Pancreas (tissue), 10 donors: ENCODE results near the gene PCSK7. TPM values are rescaled to one million over a fixed set of nuclear protein-coding genes. Genes with fewer than 3 reads are reported as not detected.
A peak's percentile ranks its signal among the peaks of the same experiment; 100 is the strongest.

ENCODE experiments used
- ATAC-seq, 4 donors: fragments of 200-7000 bp; cut with Tn5 transposase; one replicate each; pipeline versions ENCODE4 v1.8.0 to v1.9.1; 2020; ENCODE audit warnings: mild to moderate bottlenecking in 4 of 4, moderate library complexity in 4 of 4
- DNase-seq, 6 donors: peaks; one replicate each; pipeline ENCODE4 v3.0.0-alpha.2; 2020
- FAIRE-seq: peaks from 2 replicates; lab custom pipeline; 2012; peaks lifted over from hg19 to GRCh38; lab: Jason Lieb, UNC
- H3K27ac ChIP-seq, 4 donors: fragments of 200-600 bp; sonication (generic); 1 replicate in 3 of 4; 2 replicates in 1 of 4; pipeline versions ENCODE4 v1.5.0 to v1.8.0; 2020
- H3K27me3 ChIP-seq, 4 donors: fragments of 200-600 bp; one replicate each; pipeline ENCODE4 v1.8.0; 2021
- H3K36me3 ChIP-seq, 3 donors: fragments of 200-600 bp; sonication (generic) in 1 of 3; one replicate each; pipeline versions ENCODE4 v1.5.0 to v1.8.0; 2020 to 2021
- H3K4me1 ChIP-seq, 3 donors: fragments of 200-600 bp; one replicate each; pipeline ENCODE4 v1.8.0; 2021
- H3K4me3 ChIP-seq, 4 donors: fragments of 200-600 bp; sonication (generic) in 2 of 4; one replicate each; pipeline versions ENCODE4 v1.5.0 to v1.8.0; 2020 to 2021
- H3K9me3 ChIP-seq, 4 donors: fragments of 200-600 bp; one replicate each; pipeline ENCODE4 v1.8.0; 2021
- WGBS, 2 donors: extraction: QIAGEN DNeasy Blood & Tissue Kit; methylation state at CpG; one replicate each; pipeline ENCODE4 v1.1.7; 2013; 5-methylcytosine and 5-hydroxymethylcytosine counted together
- intact Hi-C, 3 donors: fragments of 100-400 bp; cut with DNase I; formaldehyde crosslinking; loops; one replicate each; pipeline versions ENCODE4 v1.11.1 to v1.14.2; 2022
- polyA plus RNA-seq, 2 donors: library from polyadenylated mRNA; stranded (reverse); fragments of 200-250 nt; gene quantifications; one replicate each; pipeline ENCODE4 v1.2.3, GENCODE V29; 2013
- total RNA-seq, 6 donors: library from RNA; stranded (reverse); fragmentation: NEBNext Ultra II Directional in 4 of 6; extraction: Animal tissue kit (Norgen Biotek cat#: 25700) in 4 of 6; gene quantifications; one replicate each; pipeline versions ENCODE4 v1.2.1 to v1.2.4, GENCODE V29; 2021 to 2023
- TF ChIP-seq, protein P1 (sequence below), 4 donors: fragments of 200-600 bp; sonication (generic) in 3 of 4; IDR thresholded peaks; one replicate each; pipeline versions ENCODE4 v1.5.0 to v1.8.0; 2021; ENCODE audit warnings: antibody characterized with exemption in 4 of 4
- donor health status: healthy with polysubstance abuse.
- donor health status: DM: no; HTN: no; CAD: no; lungs with moderate emphysema.
- donor health status: DM: no; HTN: no; CAD: no.
- donor health status: control.
- donor health status: control.
- donor health status: Bipolar disorder and iron deficiency.
- donor health status: DM: yes; HTN: yes; CAD: no.
- donor health status: DM: no; HTN: no; CAD: no.
- donor health status: DM: no; HTN: no; CAD: no.
- donor health status: DM: yes; HTN: yes; CAD: no.

The PCSK7 gene
- total and polyA plus RNA-seq, 8 donors = 20.3 to 44.2 (median 28.6) TPM

DNA sequence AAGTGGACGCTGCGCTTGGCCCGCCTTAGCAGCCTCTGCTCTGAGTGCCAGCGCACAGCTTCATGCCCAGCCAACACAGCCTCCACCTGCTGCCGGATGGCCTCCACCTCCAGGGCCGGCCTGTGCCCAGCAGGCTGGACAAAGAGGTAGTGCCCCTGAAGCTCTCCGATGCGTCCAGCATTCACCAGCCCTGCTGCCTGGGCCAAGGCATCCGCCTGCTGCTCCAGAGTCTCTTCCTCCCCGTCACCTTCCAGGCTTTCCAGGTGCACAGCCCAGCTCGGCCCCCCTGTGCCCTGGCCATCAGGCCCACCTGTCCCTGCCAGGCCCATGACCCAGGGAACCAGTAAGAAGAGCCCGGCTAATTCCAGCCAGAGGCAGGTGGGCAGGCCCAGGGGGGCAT, 2.5 kb downstream of the PCSK7 start:
- H3K4me1 ChIP-seq = peaks cover 7 to 21% (median 9%) of the 10 kb centered on the region in 3 donors
- DNase-seq (peak in 1 of 6 donors; percentile 34), ATAC-seq (no peak), FAIRE-seq (no peak)
- H3K9me3 ChIP-seq = no peaks in the 10 kb centered on the region
- TF ChIP-seq, protein P1, sequence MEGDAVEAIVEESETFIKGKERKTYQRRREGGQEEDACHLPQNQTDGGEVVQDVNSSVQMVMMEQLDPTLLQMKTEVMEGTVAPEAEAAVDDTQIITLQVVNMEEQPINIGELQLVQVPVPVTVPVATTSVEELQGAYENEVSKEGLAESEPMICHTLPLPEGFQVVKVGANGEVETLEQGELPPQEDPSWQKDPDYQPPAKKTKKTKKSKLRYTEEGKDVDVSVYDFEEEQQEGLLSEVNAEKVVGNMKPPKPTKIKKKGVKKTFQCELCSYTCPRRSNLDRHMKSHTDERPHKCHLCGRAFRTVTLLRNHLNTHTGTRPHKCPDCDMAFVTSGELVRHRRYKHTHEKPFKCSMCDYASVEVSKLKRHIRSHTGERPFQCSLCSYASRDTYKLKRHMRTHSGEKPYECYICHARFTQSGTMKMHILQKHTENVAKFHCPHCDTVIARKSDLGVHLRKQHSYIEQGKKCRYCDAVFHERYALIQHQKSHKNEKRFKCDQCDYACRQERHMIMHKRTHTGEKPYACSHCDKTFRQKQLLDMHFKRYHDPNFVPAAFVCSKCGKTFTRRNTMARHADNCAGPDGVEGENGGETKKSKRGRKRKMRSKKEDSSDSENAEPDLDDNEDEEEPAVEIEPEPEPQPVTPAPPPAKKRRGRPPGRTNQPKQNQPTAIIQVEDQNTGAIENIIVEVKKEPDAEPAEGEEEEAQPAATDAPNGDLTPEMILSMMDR (IDR thresholded peaks at IDR 0.05) = no peak
- 87 to 91% methylated on average over 12 of the region's 12 CpGs for WGBS, 2 donors
- intact Hi-C loops = loop anchor here in 1 of 3 donors (10.0 kb wide), 2 partner anchors 125 to 365 kb away; no protein-coding TSS in a partner anchor
- H3K27me3 ChIP-seq = no peaks in the 10 kb centered on the region
- peaks cover 5 to 12% (median 10%) of the 10 kb centered on the region in 3 donors for H3K36me3 ChIP-seq
- no peak overlapping the region for H3K4me3 ChIP-seq
- H3K27ac ChIP-seq = no peak overlapping the region

DNA sequence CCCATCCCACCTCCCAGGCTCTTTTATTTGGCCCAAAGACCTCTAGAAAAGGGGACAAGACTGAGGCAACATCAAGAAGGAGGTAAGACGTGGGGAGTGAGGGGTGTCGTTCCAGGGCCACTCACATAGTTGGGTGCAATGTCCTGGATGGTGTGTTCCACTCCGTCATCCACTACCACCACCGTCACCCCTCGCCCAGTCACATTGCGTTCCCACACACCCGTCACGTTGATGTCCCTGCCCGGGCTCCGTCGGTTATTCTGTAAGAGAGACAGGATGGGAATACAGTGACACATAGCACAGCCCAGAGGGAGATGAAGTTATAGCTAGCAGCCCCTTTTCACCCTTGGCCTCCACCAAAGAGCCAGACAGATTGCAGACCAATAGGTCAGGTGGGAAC, 3.8 kb downstream of the PCSK7 start:
- no peak overlapping the region for H3K4me3 ChIP-seq
- H3K9me3 ChIP-seq = no peaks in the 10 kb centered on the region
- no peak overlapping the region for H3K27ac ChIP-seq
- ATAC-seq = no peak
- no peak for FAIRE-seq
- DNase-seq = peak in 1 of 6 donors; percentile 6
- H3K27me3 ChIP-seq = no peaks in the 10 kb centered on the region
- H3K4me1 ChIP-seq = peaks cover 5 to 13% (median 6%) of the 10 kb centered on the region in 3 donors
- intact Hi-C loops = loop anchor here in 1 of 3 donors (10.0 kb wide), 2 partner anchors 123 to 363 kb away; no protein-coding TSS in a partner anchor
- TF ChIP-seq, protein P1 (IDR thresholded peaks at IDR 0.05) = no peak
- 89 to 90% methylated on average over 11 of the region's 11 CpGs for WGBS, 2 donors
- H3K36me3 ChIP-seq = peaks cover 5 to 18% (median 12%) of the 10 kb centered on the region in 3 donors

- Histone ChIP-seq H3K27ac (no peak overlapping the region), H3K4me3 (no peak overlapping the region), H3K9me3 (no peaks in the 10 kb centered on the region), H3K36me3 (peaks cover 5 to 20% (median 12%) of the 10 kb centered on the region in 3 donors), H3K4me1 (peaks cover 6 to 17% (median 10%) of the 10 kb centered on the region in 3 donors), H3K27me3 (no peaks in the 10 kb centered on the region)
- TF ChIP-seq, protein P1 (IDR thresholded peaks at IDR 0.05) = peak; percentile 49 to 72 (median 64)
- WGBS, 2 donors = 58 to 64% methylated on average over 19 of the region's 19 CpGs
- intact Hi-C loops = loop anchor here in 1 of 3 donors (10.0 kb wide), 2 partner anchors 122 to 362 kb away; no protein-coding TSS in a partner anchor
- DNase-seq (peak in 3 of 6 donors; percentile 57 to 64 (median 63)), ATAC-seq (peak; percentile 81 to 93 (median 88)), FAIRE-seq (peak; percentile 13)
Observed at GRCh38 chr11:117226388-117227385, 5.2 kb downstream of the PCSK7 start.

- TF ChIP-seq, protein P1 (IDR thresholded peaks at IDR 0.05) = no peak
- intact Hi-C loops = loop anchor here in 1 of 3 donors (10.0 kb wide), 2 partner anchors 121 to 361 kb away; no protein-coding TSS in a partner anchor
- 90 to 93% methylated on average over 9 of the region's 9 CpGs for WGBS, 2 donors
- no peaks in the 10 kb centered on the region for H3K9me3 ChIP-seq
- no peaks in the 10 kb centered on the region for H3K27me3 ChIP-seq
- peak in 1 of 6 donors; percentile 10 for DNase-seq
- H3K27ac ChIP-seq = no peak overlapping the region
- H3K4me1 ChIP-seq = peaks cover 3 to 20% (median 15%) of the 10 kb centered on the region in 3 donors
- H3K4me3 ChIP-seq = no peak overlapping the region
- ATAC-seq = no peak
- no peak for FAIRE-seq
- H3K36me3 ChIP-seq = peaks cover 5 to 20% (median 12%) of the 10 kb centered on the region in 3 donors
Observed at GRCh38 chr11:117225553-117226170, 6.2 kb downstream of the PCSK7 start.
